GM18499 (cell line): ENCODE results near the gene RET.

Source experiments
- ATAC-seq: cut with Tn5 transposase; IDR thresholded peaks from one replicate; pipeline ENCODE4 v1.9.1; 2021; ENCODE audit warnings: moderate number of reproducible peaks; ENCODE audit not compliant: insufficient read depth, unreplicated experiment

RET gene

GRCh38 chr10:43076876-43077420 lies at the start of gene RET:
Gene RET, plus strand, starts transcription at chr10:43077069. Its CDS starts 190 bp downstream, at chr10:43077259.
- no peak for ATAC-seq

- ATAC-seq: no peak
These were observed 49.4 kb upstream of the RET start for GRCh38 chr10:43027331-43027955.

- no peak for ATAC-seq
These were observed 48.7 kb upstream of the RET start for GRCh38 chr10:43028143-43028542.

GRCh38 chr10:43029043-43029442 lies 47.8 kb upstream of the RET start:
- ATAC-seq: no peak

GRCh38 chr10:43032613-43033012 lies 44.3 kb upstream of the RET start:
- ATAC-seq: no peak

- no peak for ATAC-seq
These were observed 41.1 kb upstream of the RET start for GRCh38 chr10:43035800-43036199.

- no peak for ATAC-seq
These were observed 40.1 kb upstream of the RET start for GRCh38 chr10:43036481-43037428.

- ATAC-seq: no peak
These were observed 39.4 kb upstream of the RET start for GRCh38 chr10:43037440-43037839.

- ATAC-seq: no peak
These were observed 38.7 kb upstream of the RET start for GRCh38 chr10:43037942-43038782.

GRCh38 chr10:43038783-43039623 lies 37.9 kb upstream of the RET start:
- ATAC-seq: no peak

GRCh38 chr10:43039624-43040481 lies 37.0 kb upstream of the RET start:
- ATAC-seq: no peak

- ATAC-seq: no peak
These were observed 36.2 kb upstream of the RET start for GRCh38 chr10:43040482-43041256.

GRCh38 chr10:43041422-43042342 lies 35.2 kb upstream of the RET start:
- ATAC-seq: no peak

- no peak for ATAC-seq
These were observed 34.1 kb upstream of the RET start for GRCh38 chr10:43042503-43043341.

- ATAC-seq: no peak
These were observed 33.5 kb upstream of the RET start for GRCh38 chr10:43043342-43043772.
